GM19372 (cell line): ENCODE measurements around the gene CLECL1.
"Not testable (repeated sequence)": the region's sequence is repeated elsewhere in the genome, so short reads cannot be mapped to it uniquely, and the experiment has no call there.

Source experiments
- ATAC-seq: cut with Tn5 transposase; IDR thresholded peaks from one replicate; pipeline ENCODE4 v1.9.1; 2021; ENCODE audit warnings: mild to moderate bottlenecking, low read depth, moderate library complexity; ENCODE audit not compliant: unreplicated experiment

Gene CLECL1

GRCh38 chr12:9725213-9725870, 7.6 kb downstream of the CLECL1 start:
- ATAC-seq, result no peak

GRCh38 chr12:9724023-9724422, 8.9 kb downstream of the CLECL1 start:
- no peak for ATAC-seq

GRCh38 chr12:9721394-9722092, 11.4 kb downstream of the CLECL1 start:
- ATAC-seq, result peak; percentile 35

GRCh38 chr12:9719790-9720189, 13.1 kb downstream of the CLECL1 start:
- no peak for ATAC-seq

- peak; percentile 36 for ATAC-seq
These were observed 13.9 kb downstream of the CLECL1 start for GRCh38 chr12:9718968-9719367.

GRCh38 chr12:9717070-9717925, 15.6 kb downstream of the CLECL1 start:
- ATAC-seq, result no peak

GRCh38 chr12:9713032-9713558, 19.8 kb downstream of the CLECL1 start:
- peak; percentile 44 for ATAC-seq

GRCh38 chr12:9711664-9712063, 21.2 kb downstream of the CLECL1 start:
- ATAC-seq, result no peak

- no peak for ATAC-seq
These were observed 22.1 kb downstream of the CLECL1 start for GRCh38 chr12:9710584-9711375.

- ATAC-seq, result no peak
These were observed 24.0 kb downstream of the CLECL1 start for GRCh38 chr12:9708853-9709252.

- ATAC-seq, result no peak
These were observed 24.8 kb downstream of the CLECL1 start for GRCh38 chr12:9707864-9708808.

- no peak for ATAC-seq
These were observed 25.5 kb downstream of the CLECL1 start for GRCh38 chr12:9707356-9707755.

GRCh38 chr12:9706086-9706685, 26.7 kb downstream of the CLECL1 start:
- ATAC-seq, result no peak

- ATAC-seq, result not testable (repeated sequence)
These were observed 28.3 kb downstream of the CLECL1 start for GRCh38 chr12:9704561-9704960.

- no peak for ATAC-seq
These were observed 30.6 kb downstream of the CLECL1 start for GRCh38 chr12:9702255-9702654.

- ATAC-seq, result no peak
These were observed 31.3 kb downstream of the CLECL1 start for GRCh38 chr12:9701380-9702154.

GRCh38 chr12:9700606-9700956, 32.3 kb downstream of the CLECL1 start:
- no peak for ATAC-seq
